GM12801 (cell line): ENCODE measurements around the gene DNAAF5.

Experiments
- CTCF ChIP-seq: IDR thresholded peaks from one replicate; pipeline ENCODE4 v1.5.1; 2011; ENCODE audit warnings: control low read depth; ENCODE audit not compliant: insufficient read length; ENCODE audit errors: extremely low read depth

DNAAF5 gene

DNA sequence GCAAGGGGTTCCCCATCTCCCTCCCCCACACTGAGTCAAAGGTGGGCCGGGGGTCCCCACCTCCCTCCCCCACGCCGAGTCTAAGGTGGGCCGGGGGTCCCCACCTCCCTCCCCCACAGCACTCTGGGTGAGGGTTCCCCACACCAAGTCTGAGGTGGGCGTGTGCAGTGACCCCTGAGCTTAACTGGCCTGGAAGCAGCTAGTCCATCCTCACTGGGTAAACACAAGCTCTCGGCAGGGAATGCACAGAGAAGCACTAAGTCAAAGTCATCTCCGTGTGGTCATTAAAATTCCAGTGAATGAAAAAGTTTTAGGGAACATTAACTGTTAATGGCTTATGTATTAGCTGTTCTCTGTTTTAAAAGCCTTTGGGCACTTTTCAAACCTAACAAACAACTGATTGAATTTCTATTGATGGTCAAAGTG is 44.3 kb downstream of the DNAAF5 start:
- TF ChIP-seq CTCF, result no peak

DNA sequence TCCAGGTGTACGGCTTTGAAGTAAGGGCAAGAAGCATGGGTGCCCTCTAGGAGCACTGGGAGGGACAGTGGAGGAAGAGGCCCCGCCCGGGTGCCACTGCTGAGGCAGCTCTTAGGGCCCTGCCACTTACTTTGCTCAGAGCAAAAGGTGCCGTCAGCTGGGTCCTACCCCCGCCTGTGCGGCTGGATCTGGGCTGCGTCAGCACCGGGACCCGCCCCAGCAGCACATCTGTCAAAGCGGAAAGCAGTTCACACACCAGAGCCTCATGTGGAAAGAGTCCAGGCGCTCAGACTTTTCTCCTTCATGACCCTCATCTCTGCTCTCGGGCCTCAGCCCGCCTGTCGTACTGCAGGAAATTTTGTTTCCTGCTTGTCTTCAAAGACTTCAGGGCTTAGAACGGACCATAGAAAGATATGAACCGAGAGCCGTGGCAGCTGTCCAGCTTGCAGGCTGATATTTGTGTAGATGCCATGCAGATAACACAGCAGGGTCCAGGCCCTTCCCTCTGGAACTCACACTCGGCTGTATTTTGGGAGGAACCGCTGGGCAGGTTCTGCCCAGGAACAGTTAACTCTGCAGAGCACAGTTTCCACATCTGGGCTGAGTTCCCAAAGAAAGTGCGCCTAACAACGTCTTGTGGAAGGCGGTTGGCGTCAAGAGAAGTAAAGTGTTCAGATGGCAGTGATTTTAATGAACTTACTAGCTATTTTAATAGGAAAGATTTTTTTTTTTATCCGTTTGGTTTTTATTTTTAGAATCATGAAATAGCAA is 44.9 kb downstream of the DNAAF5 start:
- TF ChIP-seq CTCF, result no peak

DNA sequence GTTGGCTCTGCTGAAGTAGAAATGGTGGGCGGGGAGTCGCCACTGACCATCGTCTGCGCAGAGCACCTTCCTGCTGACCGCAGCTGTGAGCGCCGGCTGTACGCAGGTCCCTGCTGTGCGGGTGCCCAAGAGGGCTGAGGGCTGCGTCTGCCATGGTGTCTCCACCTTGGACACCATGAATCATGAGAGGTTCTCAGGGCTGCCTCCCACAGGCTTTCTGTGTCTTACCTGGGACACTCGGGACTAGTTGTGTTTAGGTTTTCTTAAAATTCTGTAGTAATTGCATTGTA is 45.5 kb downstream of the DNAAF5 start:
- no peak for TF ChIP-seq CTCF

DNA sequence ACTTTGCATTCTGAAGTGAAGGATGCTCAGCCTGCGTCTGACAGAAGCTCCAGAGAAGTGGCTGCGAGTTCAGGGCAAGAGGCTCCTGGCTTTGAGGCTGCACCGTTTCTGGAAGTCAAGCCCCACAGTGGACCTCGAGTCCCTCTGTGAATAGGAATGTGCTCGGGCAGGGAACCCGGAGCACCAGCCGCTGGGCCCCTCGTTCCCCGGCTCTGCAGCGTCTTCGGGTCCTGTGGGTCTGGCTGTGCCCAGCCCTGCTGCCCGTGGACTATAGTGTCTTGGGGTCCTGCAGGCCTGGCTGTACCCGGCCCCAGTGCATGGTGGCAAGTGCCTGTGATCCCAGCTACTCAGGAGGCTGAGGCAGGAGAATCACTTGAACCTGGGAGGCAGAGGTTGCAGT is 45.9 kb downstream of the DNAAF5 start:
- TF ChIP-seq CTCF, result no peak

DNA sequence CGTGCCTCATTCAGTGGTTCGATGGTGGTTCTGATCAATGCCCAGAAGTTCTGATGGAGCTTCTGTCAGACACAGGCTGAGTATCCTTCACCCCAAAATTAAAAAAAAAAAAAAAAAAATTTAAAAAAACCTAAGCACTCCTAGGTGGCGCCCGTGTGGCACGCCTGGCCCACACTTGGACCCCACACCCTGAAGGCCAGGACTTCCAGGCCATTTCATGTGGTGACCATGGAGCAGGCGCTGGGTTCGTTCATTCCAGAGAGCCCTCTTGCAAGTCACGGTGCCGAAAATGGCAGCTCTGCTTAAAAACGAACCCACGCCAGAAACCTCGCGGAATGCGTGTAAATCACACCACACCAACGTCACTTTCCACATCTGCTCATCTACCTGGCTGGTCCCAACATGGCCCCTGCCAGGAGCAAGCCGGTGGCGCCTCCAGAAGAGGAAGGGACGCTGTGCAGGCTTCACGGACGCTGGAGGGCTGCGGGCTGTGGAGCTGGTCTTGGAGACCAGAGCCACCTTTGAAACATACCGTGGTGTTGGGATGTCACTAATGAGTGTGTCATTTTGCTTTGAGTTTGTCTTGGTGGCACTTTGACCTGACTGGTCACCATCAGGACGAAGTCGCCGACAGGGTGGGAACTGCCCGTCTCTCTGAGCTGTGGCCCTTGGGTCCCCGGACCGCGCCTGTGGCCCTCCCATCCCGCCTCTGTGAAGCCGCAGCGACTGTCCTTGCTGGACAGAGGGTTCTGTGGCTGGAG is 46.5 kb downstream of the DNAAF5 start:
- TF ChIP-seq CTCF, result no peak

- no peak for TF ChIP-seq CTCF
Measured at GRCh38 chr7:773622-773915, 47.1 kb downstream of the DNAAF5 start.

GRCh38 chr7:774161-775109 is 47.9 kb downstream of the DNAAF5 start:
- no peak for TF ChIP-seq CTCF
